Astrocyte (in vitro differentiated cells and primary cell): Measurements from ENCODE around the gene FRMD8.

ENCODE experiments used
- EZH2 ChIP-seq: IDR thresholded peaks from 2 replicates; pipeline ENCODE4 v1.6.1; 2012; ENCODE audit warnings: mild to moderate bottlenecking, low read length, inconsistent platforms; ENCODE audit not compliant: insufficient read depth
- TF ChIP-seq, protein P1 (sequence below): IDR thresholded peaks from 2 replicates; pipeline ENCODE4 v1.5.1; 2011; ENCODE audit warnings: low read depth, mild to moderate bottlenecking, inconsistent platforms, low read length, moderate library complexity; ENCODE audit not compliant: insufficient read depth

DNA sequence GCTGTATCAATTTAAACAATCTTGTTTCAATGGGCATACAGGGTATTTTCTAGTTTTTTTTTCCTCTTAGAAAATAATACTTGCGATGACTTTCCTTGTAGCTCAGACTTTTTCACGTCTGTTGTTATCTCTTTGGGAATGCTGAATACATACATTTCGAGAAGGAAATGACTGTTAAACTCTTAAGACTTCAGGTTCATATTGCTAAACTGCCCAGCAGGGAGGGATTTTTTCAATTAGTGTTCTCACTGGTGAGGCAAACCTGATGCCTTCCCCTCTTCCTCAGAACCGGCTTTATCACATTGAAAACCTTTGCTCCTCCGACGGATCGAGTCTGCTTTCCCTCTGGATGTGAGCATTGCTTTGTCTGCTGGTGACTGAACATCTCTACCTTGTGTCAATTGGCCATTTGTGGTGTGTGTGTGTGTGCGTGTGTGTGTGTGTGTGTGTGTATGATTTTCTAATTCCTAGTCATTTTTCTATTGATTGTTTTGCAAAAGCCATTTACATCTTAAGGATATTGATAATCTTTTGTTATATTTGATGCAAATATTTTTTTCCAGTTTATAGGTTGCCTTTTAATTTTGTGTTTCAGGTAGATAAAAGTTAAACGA, 42.7 kb downstream of the FRMD8 start:
- TF ChIP-seq, protein P1, sequence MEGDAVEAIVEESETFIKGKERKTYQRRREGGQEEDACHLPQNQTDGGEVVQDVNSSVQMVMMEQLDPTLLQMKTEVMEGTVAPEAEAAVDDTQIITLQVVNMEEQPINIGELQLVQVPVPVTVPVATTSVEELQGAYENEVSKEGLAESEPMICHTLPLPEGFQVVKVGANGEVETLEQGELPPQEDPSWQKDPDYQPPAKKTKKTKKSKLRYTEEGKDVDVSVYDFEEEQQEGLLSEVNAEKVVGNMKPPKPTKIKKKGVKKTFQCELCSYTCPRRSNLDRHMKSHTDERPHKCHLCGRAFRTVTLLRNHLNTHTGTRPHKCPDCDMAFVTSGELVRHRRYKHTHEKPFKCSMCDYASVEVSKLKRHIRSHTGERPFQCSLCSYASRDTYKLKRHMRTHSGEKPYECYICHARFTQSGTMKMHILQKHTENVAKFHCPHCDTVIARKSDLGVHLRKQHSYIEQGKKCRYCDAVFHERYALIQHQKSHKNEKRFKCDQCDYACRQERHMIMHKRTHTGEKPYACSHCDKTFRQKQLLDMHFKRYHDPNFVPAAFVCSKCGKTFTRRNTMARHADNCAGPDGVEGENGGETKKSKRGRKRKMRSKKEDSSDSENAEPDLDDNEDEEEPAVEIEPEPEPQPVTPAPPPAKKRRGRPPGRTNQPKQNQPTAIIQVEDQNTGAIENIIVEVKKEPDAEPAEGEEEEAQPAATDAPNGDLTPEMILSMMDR: no peak
- TF ChIP-seq EZH2: no peak
